ENCODE data around the gene PIMREG. TPM values are rescaled to one million over a fixed set of nuclear protein-coding genes. Genes with fewer than 3 reads are reported as not detected.

Gene PIMREG
- polyA plus RNA-seq, 3 donors = not detected

- H3K9me3 Mint-ChIP-seq = peaks cover 0 to 6% (median 0%) of the 10 kb centered on the region in 7 donors
- Histone ChIP-seq H3K9ac (ENCODE audit: insufficient read depth, low read length, poor library complexity, severe bottlenecking) (no peak overlapping the region), H3K27me3 (ENCODE audit: control insufficient read depth in 2 of 2, insufficient read depth in 2 of 2, low read length in 2 of 2) (peaks cover 4 to 20% of the 10 kb centered on the region in 2 donors), H2AFZ (ENCODE audit: insufficient read depth, low read depth, low read length, poor library complexity, severe bottlenecking) (no peak overlapping the region), H3K36me3 (replicated peaks in 1 of 2; ENCODE audit: control insufficient read depth in 1 of 2, insufficient read depth in 2 of 2, low read length in 2 of 2) (no peaks in the 10 kb centered on the region), H4K20me1 (ENCODE audit: insufficient read depth, low read length) (no peaks in the 10 kb centered on the region), H3K4me2 (replicated peaks; ENCODE audit: extremely low read depth, low read length, poor library complexity, severe bottlenecking) (no peak overlapping the region), H3K9me3 (replicated peaks in 1 of 2; ENCODE audit: control insufficient read depth in 1 of 2, insufficient read depth in 1 of 2, low read length in 2 of 2) (no peaks in the 10 kb centered on the region), H3K27ac (ENCODE audit: low read depth in 1 of 2, low read length in 2 of 2) (no peak overlapping the region), H3K4me1 (ENCODE audit: control insufficient read depth in 1 of 2, insufficient read depth in 2 of 2, low read length in 2 of 2) (peaks cover 0 to under 1% of the 10 kb centered on the region in 2 donors), H3K79me2 (ENCODE audit: insufficient read depth, low read length) (no peaks in the 10 kb centered on the region), H3K4me3 (replicated peaks in 1 of 3; ENCODE audit: low read depth in 2 of 3, low read length in 3 of 3) (no peak overlapping the region)
- H3K27ac Mint-ChIP-seq = no peak overlapping the region
- H3K27me3 Mint-ChIP-seq (ENCODE audit: low read depth in 3 of 3) = peaks cover 24 to 47% (median 26%) of the 10 kb centered on the region in 3 donors
- intact Hi-C loops (cut with micrococcal nuclease) = loop anchor here in 1 of 2 donors (10.0 kb wide), 1 partner anchor 733 kb away; no protein-coding TSS in a partner anchor
- DNase-seq = no peak
- no peaks in the 10 kb centered on the region for H3K36me3 Mint-ChIP-seq
- WGBS (ENCODE audit: insufficient coverage) = 80% methylated on average over 1 of the region's 3 CpGs
- no peak overlapping the region for H3K4me3 Mint-ChIP-seq
- no peak for TF ChIP-seq CTCF (IDR thresholded peaks at IDR 0.05)
- peaks cover 8% of the 10 kb centered on the region for H3K4me1 Mint-ChIP-seq
Observed at GRCh38 chr17:6437956-6438355, 6.3 kb upstream of the PIMREG start.

GRCh38 chr17:6439951-6440350, 4.3 kb upstream of the PIMREG start:
- Mint-ChIP-seq H3K4me3 (peak overlapping the region in 1 of 2 donors; percentile 24), H3K27ac (no peak overlapping the region), H3K36me3 (no peaks in the 10 kb centered on the region), H3K27me3 (ENCODE audit: low read depth in 3 of 3) (peaks cover 16 to 27% (median 16%) of the 10 kb centered on the region in 3 donors), H3K9me3 (peaks cover 0 to 6% (median 0%) of the 10 kb centered on the region in 7 donors), H3K4me1 (peaks cover 21% of the 10 kb centered on the region)
- H3K27me3 ChIP-seq (ENCODE audit: control insufficient read depth in 2 of 2, insufficient read depth in 2 of 2, low read length in 2 of 2) = peaks cover 4 to 13% of the 10 kb centered on the region in 2 donors
- H3K79me2 ChIP-seq (ENCODE audit: insufficient read depth, low read length) = peaks cover 7% of the 10 kb centered on the region
- no peak overlapping the region for H3K9ac ChIP-seq (ENCODE audit: insufficient read depth, low read length, poor library complexity, severe bottlenecking)
- H3K4me1 ChIP-seq (ENCODE audit: control insufficient read depth in 1 of 2, insufficient read depth in 2 of 2, low read length in 2 of 2) = peaks cover 16 to 20% of the 10 kb centered on the region in 2 donors
- no peak overlapping the region for H3K27ac ChIP-seq (ENCODE audit: low read depth in 1 of 2, low read length in 2 of 2)
- no peak for DNase-seq
- WGBS (ENCODE audit: insufficient coverage) = 79% methylated on average over 2 of the region's 4 CpGs
- TF ChIP-seq CTCF (IDR thresholded peaks at IDR 0.05) = no peak
- no peaks in the 10 kb centered on the region for H3K9me3 ChIP-seq (replicated peaks in 1 of 2; ENCODE audit: control insufficient read depth in 1 of 2, insufficient read depth in 1 of 2, low read length in 2 of 2)
- no peak overlapping the region for H2AFZ ChIP-seq (ENCODE audit: insufficient read depth, low read depth, low read length, poor library complexity, severe bottlenecking)
- H4K20me1 ChIP-seq (ENCODE audit: insufficient read depth, low read length) = no peaks in the 10 kb centered on the region
- no peak overlapping the region for H3K4me3 ChIP-seq (replicated peaks in 1 of 3; ENCODE audit: low read depth in 2 of 3, low read length in 3 of 3)
- no peak overlapping the region for H3K4me2 ChIP-seq (replicated peaks; ENCODE audit: extremely low read depth, low read length, poor library complexity, severe bottlenecking)
- intact Hi-C loops (cut with micrococcal nuclease) = loop anchor here (5.0 to 10.0 kb wide), 3 partner anchors 735 to 955 kb away; partner anchors contain the start of genes DERL2 (in 1 of the 2), MIS12 (in 1 of the 2) and NLRP1 (in 1 of the 2)
- H3K36me3 ChIP-seq (replicated peaks in 1 of 2; ENCODE audit: control insufficient read depth in 1 of 2, insufficient read depth in 2 of 2, low read length in 2 of 2) = no peaks in the 10 kb centered on the region
